ENCODE measurements around the gene PIEZO1. TPM values are rescaled to one million over a fixed set of nuclear protein-coding genes. Genes with fewer than 3 reads are reported as not detected.

Gene PIEZO1
- total and polyA plus RNA-seq, 2 experiments from 2014 or later, result 30.4 to 70.1 TPM

- ATAC-seq, result no peak
- H3K4me3 Mint-ChIP-seq, result no peak overlapping the region
- H3K79me2 ChIP-seq (replicated peaks; ENCODE audit: insufficient read depth), result no peaks in the 10 kb centered on the region
Observed at GRCh38 chr16:88820385-88821025, 35.5 kb upstream of the PIEZO1 start.

More at GRCh38 chr16:88820385-88821025, 35.5 kb upstream of the PIEZO1 start:
- Mint-ChIP-seq H3K36me3 (ENCODE audit: low read depth) (peaks cover 3% of the 10 kb centered on the region; the same call in 2 of the 3 replicates), H3K4me1 (0 out of 3 replicates have a peak, but pooled peaks cover 5% of the 10 kb centered on the region), H3K9me3 (no peaks in the 10 kb centered on the region; the same call in 2 of the 3 replicates), H3K27me3 (ENCODE audit: insufficient read depth, low read depth, poor library complexity) (peaks cover 4% of the 10 kb centered on the region), H3K27ac (no peak overlapping the region)
- no peaks in the 10 kb centered on the region for H3F3A ChIP-seq (replicated peaks; ENCODE audit: low read depth)
- H2AFZ ChIP-seq, result no peak overlapping the region
- no peak overlapping the region for H3K27ac ChIP-seq (ENCODE audit: low read depth)
- no peaks in the 10 kb centered on the region for H4K20me1 ChIP-seq (replicated peaks; ENCODE audit: insufficient read depth)
- no peaks in the 10 kb centered on the region for H3K36me3 ChIP-seq (ENCODE audit: insufficient read depth)
- TF ChIP-seq CTCF (conservative IDR thresholded peaks at IDR 0.05; ENCODE audit: low read depth in 2 of 2), result no peak
- TF ChIP-seq STAT1 (IDR thresholded peaks at IDR 0.05; ENCODE audit: unreplicated experiment), result no peak
- no peak for TF ChIP-seq EZH2 (IDR thresholded peaks at IDR 0.05; ENCODE audit: low read depth, unreplicated experiment)
- TF ChIP-seq POLR2AphosphoS5 (IDR thresholded peaks at IDR 0.05; ENCODE audit: low read depth), result no peak
- no peak for TF ChIP-seq ETS1 (IDR thresholded peaks at IDR 0.05)
- no peak for TF ChIP-seq ZNF331 (CRISPR knock-in tag; IDR thresholded peaks at IDR 0.05; ENCODE audit: low read depth)
- TF ChIP-seq CREB1 (CRISPR knock-in tag; IDR thresholded peaks at IDR 0.05; ENCODE audit: low read depth), result no peak
- TF ChIP-seq ZNF114 (CRISPR knock-in tag; IDR thresholded peaks at IDR 0.05), result no peak
- TF ChIP-seq, protein P1, sequence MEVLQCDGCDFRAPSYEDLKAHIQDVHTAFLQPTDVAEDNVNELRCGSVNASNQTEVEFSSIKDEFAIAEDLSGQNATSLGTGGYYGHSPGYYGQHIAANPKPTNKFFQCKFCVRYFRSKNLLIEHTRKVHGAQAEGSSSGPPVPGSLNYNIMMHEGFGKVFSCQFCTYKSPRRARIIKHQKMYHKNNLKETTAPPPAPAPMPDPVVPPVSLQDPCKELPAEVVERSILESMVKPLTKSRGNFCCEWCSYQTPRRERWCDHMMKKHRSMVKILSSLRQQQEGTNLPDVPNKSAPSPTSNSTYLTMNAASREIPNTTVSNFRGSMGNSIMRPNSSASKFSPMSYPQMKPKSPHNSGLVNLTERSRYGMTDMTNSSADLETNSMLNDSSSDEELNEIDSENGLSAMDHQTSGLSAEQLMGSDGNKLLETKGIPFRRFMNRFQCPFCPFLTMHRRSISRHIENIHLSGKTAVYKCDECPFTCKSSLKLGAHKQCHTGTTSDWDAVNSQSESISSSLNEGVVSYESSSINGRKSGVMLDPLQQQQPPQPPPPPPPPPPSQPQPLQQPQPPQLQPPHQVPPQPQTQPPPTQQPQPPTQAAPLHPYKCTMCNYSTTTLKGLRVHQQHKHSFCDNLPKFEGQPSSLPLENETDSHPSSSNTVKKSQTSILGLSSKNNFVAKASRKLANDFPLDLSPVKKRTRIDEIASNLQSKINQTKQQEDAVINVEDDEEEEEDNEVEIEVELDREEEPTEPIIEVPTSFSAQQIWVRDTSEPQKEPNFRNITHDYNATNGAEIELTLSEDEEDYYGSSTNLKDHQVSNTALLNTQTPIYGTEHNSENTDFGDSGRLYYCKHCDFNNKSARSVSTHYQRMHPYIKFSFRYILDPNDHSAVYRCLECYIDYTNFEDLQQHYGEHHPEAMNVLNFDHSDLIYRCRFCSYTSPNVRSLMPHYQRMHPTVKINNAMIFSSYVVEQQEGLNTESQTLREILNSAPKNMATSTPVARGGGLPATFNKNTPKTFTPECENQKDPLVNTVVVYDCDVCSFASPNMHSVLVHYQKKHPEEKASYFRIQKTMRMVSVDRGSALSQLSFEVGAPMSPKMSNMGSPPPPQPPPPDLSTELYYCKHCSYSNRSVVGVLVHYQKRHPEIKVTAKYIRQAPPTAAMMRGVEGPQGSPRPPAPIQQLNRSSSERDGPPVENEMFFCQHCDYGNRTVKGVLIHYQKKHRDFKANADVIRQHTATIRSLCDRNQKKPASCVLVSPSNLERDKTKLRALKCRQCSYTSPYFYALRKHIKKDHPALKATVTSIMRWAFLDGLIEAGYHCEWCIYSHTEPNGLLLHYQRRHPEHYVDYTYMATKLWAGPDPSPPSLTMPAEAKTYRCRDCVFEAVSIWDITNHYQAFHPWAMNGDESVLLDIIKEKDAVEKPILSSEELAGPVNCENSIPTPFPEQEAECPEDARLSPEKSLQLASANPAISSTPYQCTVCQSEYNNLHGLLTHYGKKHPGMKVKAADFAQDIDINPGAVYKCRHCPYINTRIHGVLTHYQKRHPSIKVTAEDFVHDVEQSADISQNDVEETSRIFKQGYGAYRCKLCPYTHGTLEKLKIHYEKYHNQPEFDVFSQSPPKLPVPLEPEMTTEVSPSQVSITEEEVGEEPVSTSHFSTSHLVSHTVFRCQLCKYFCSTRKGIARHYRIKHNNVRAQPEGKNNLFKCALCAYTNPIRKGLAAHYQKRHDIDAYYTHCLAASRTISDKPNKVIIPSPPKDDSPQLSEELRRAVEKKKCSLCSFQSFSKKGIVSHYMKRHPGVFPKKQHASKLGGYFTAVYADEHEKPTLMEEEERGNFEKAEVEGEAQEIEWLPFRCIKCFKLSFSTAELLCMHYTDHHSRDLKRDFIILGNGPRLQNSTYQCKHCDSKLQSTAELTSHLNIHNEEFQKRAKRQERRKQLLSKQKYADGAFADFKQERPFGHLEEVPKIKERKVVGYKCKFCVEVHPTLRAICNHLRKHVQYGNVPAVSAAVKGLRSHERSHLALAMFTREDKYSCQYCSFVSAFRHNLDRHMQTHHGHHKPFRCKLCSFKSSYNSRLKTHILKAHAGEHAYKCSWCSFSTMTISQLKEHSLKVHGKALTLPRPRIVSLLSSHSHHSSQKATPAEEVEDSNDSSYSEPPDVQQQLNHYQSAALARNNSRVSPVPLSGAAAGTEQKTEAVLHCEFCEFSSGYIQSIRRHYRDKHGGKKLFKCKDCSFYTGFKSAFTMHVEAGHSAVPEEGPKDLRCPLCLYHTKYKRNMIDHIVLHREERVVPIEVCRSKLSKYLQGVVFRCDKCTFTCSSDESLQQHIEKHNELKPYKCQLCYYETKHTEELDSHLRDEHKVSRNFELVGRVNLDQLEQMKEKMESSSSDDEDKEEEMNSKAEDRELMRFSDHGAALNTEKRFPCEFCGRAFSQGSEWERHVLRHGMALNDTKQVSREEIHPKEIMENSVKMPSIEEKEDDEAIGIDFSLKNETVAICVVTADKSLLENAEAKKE (CRISPR knock-in tag; IDR thresholded peaks at IDR 0.05), result no peak
- TF ChIP-seq NANOG (IDR thresholded peaks at IDR 0.05; ENCODE audit: borderline replicate concordance), result no peak
- TF ChIP-seq, protein P2, sequence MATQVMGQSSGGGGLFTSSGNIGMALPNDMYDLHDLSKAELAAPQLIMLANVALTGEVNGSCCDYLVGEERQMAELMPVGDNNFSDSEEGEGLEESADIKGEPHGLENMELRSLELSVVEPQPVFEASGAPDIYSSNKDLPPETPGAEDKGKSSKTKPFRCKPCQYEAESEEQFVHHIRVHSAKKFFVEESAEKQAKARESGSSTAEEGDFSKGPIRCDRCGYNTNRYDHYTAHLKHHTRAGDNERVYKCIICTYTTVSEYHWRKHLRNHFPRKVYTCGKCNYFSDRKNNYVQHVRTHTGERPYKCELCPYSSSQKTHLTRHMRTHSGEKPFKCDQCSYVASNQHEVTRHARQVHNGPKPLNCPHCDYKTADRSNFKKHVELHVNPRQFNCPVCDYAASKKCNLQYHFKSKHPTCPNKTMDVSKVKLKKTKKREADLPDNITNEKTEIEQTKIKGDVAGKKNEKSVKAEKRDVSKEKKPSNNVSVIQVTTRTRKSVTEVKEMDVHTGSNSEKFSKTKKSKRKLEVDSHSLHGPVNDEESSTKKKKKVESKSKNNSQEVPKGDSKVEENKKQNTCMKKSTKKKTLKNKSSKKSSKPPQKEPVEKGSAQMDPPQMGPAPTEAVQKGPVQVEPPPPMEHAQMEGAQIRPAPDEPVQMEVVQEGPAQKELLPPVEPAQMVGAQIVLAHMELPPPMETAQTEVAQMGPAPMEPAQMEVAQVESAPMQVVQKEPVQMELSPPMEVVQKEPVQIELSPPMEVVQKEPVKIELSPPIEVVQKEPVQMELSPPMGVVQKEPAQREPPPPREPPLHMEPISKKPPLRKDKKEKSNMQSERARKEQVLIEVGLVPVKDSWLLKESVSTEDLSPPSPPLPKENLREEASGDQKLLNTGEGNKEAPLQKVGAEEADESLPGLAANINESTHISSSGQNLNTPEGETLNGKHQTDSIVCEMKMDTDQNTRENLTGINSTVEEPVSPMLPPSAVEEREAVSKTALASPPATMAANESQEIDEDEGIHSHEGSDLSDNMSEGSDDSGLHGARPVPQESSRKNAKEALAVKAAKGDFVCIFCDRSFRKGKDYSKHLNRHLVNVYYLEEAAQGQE (IDR thresholded peaks at IDR 0.05; ENCODE audit: unreplicated experiment), result no peak
- no peak for TF ChIP-seq EZH2phosphoT487 (IDR thresholded peaks at IDR 0.05; ENCODE audit: unreplicated experiment)
- no peak for TF ChIP-seq JUNB (IDR thresholded peaks at IDR 0.05; ENCODE audit: unreplicated experiment)
- no peak overlapping the region for H3K4me2 ChIP-seq
- no peak overlapping the region for H3K4me3 ChIP-seq
- H3K27me3 ChIP-seq (ENCODE audit: insufficient read depth), result no peaks in the 10 kb centered on the region
- DNase-seq (ENCODE audit: low spot score), result no peak
- H3K4me1 ChIP-seq (ENCODE audit: insufficient read depth), result no peaks in the 10 kb centered on the region
- no peaks in the 10 kb centered on the region for H3K9me2 ChIP-seq (ENCODE audit: insufficient read depth)

Measured in GM23338 (cell line).